ENCODE measurements around the gene LTBP1.

DNA sequence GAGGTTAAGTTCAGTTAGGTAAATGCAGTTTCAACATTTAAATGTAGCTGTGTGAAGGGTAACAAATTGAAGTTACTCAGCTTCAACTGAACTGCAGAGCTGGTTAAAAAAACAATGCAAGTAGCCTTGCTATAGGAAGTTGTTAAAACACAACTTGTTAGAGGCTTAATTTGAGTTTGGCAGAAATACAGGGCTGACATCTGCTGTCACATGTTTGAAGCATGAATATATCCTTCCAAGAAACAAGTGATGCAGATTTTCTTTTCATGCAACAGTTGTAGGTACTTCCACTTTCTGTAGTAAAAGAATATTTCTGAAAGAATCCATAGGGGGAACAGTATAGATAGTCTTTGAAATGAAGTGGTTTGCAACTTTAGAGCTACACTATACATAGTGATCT is 321.0 kb downstream of the LTBP1 start:
- TF ChIP-seq EZH2phosphoT487 (IDR thresholded peaks at IDR 0.05; ENCODE audit: insufficient read depth, low read depth) (no peak), EZH2 (IDR thresholded peaks at IDR 0.05; ENCODE audit: insufficient read depth, poor library complexity, severe bottlenecking) (no peak)
